Upper lobe of right lung (tissue), 1 donor: Measurements from ENCODE around the gene CTSC. TPM values are rescaled to one million over a fixed set of nuclear protein-coding genes. Genes with fewer than 3 reads are reported as not detected.

Experiments
- ATAC-seq: fragments of 200-7000 bp; cut with Tn5 transposase; one replicate; pipeline ENCODE4 v1.9.1; 2020; ENCODE audit warnings: mild to moderate bottlenecking, moderate library complexity
- DNase-seq: peaks from one replicate; pipeline ENCODE4 v3.0.0-alpha.2; 2020
- H3K27ac ChIP-seq: fragments of 200-600 bp; one replicate; pipeline ENCODE4 v1.8.0; 2022
- H3K27me3 ChIP-seq: fragments of 200-600 bp; one replicate; pipeline ENCODE4 v1.8.0; 2022; ENCODE audit warnings: mild to moderate bottlenecking
- H3K36me3 ChIP-seq: fragments of 200-600 bp; one replicate; pipeline ENCODE4 v1.8.0; 2022
- H3K4me1 ChIP-seq: fragments of 200-600 bp; one replicate; pipeline ENCODE4 v1.8.0; 2022
- H3K4me3 ChIP-seq: fragments of 200-600 bp; one replicate; pipeline ENCODE4 v1.8.0; 2022; ENCODE audit warnings: mild to moderate bottlenecking
- H3K9me3 ChIP-seq: fragments of 200-600 bp; one replicate; pipeline ENCODE4 v1.8.0; 2022
- CTCF ChIP-seq: fragments of 200-600 bp; IDR thresholded peaks from one replicate; pipeline ENCODE4 v1.8.0; 2022; ENCODE audit warnings: antibody characterized with exemption
- intact Hi-C: fragments of 100-400 bp; cut with DNase I; formaldehyde crosslinking; loops from one replicate; pipeline ENCODE4 v1.11.0; 2022
- total RNA-seq: library from RNA; stranded (reverse); fragmentation: NEBNext Ultra II Directional; extraction: Animal tissue kit (Norgen Biotek cat#: 25700); gene quantifications from one replicate; pipeline ENCODE4 v1.2.1, GENCODE V29; 2021
- donor health status: DM: no; HTN: yes; CAD: no; lungs with severe emphysema.

Gene CTSC
- total RNA-seq, 1 donor from 2014 or later = 278 TPM

GRCh38 chr11:88378422-88379066 lies 41.0 kb upstream of the CTSC start:
- H3K4me1 ChIP-seq = no peaks in the 10 kb centered on the region
- no peak for ATAC-seq
- no peak overlapping the region for H3K4me3 ChIP-seq
- DNase-seq = no peak
- no peak for TF ChIP-seq CTCF
- intact Hi-C loops = no loop called here
- H3K36me3 ChIP-seq = peaks cover 3% of the 10 kb centered on the region
- no peaks in the 10 kb centered on the region for H3K27me3 ChIP-seq
- H3K27ac ChIP-seq = no peak overlapping the region
- H3K9me3 ChIP-seq = no peaks in the 10 kb centered on the region

GRCh38 chr11:88377646-88378045 lies 40.1 kb upstream of the CTSC start:
- Histone ChIP-seq H3K4me3 (no peak overlapping the region), H3K4me1 (no peaks in the 10 kb centered on the region), H3K27ac (no peak overlapping the region), H3K27me3 (no peaks in the 10 kb centered on the region), H3K9me3 (no peaks in the 10 kb centered on the region), H3K36me3 (peaks cover 5% of the 10 kb centered on the region)
- intact Hi-C loops = no loop called here
- DNase-seq (no peak), ATAC-seq (no peak)
- no peak for TF ChIP-seq CTCF

GRCh38 chr11:88377144-88377543 lies 39.6 kb upstream of the CTSC start:
- H3K9me3 ChIP-seq = no peaks in the 10 kb centered on the region
- intact Hi-C loops = no loop called here
- ATAC-seq = no peak

GRCh38 chr11:88375927-88376470 lies 38.5 kb upstream of the CTSC start:
- H3K4me1 ChIP-seq = no peaks in the 10 kb centered on the region
- no peak overlapping the region for H3K27ac ChIP-seq
- TF ChIP-seq CTCF = no peak
- H3K4me3 ChIP-seq = no peak overlapping the region
- ATAC-seq (no peak), DNase-seq (no peak)
- H3K27me3 ChIP-seq = no peaks in the 10 kb centered on the region
- H3K9me3 ChIP-seq = no peaks in the 10 kb centered on the region
- intact Hi-C loops = no loop called here
- H3K36me3 ChIP-seq = peaks cover 5% of the 10 kb centered on the region

More at GRCh38 chr11:88377144-88377543, 39.6 kb upstream of the CTSC start:
- no peak for TF ChIP-seq CTCF
- DNase-seq = no peak
- H3K4me1 ChIP-seq = no peaks in the 10 kb centered on the region
- peaks cover 5% of the 10 kb centered on the region for H3K36me3 ChIP-seq
- no peak overlapping the region for H3K27ac ChIP-seq
- H3K27me3 ChIP-seq = no peaks in the 10 kb centered on the region
- H3K4me3 ChIP-seq = no peak overlapping the region

GRCh38 chr11:88370782-88371181 lies 33.2 kb upstream of the CTSC start:
- intact Hi-C loops = no loop called here
- no peaks in the 10 kb centered on the region for H3K9me3 ChIP-seq
- ATAC-seq (no peak), DNase-seq (no peak)
- H3K36me3 ChIP-seq = peaks cover 5% of the 10 kb centered on the region
- H3K27me3 ChIP-seq = no peaks in the 10 kb centered on the region
- no peaks in the 10 kb centered on the region for H3K4me1 ChIP-seq
- no peak overlapping the region for H3K4me3 ChIP-seq
- no peak overlapping the region for H3K27ac ChIP-seq
- no peak for TF ChIP-seq CTCF
